A549 treated with ZK216348 at 1 μM for 4 hours (cell line): Measurements from ENCODE around the gene PLCE1. TPM values are rescaled to one million over a fixed set of nuclear protein-coding genes. Genes with fewer than 3 reads are reported as not detected.

Experiments used
- total RNA-seq: library from RNA; stranded (reverse); fragments of 200-300 nt; extraction: Qiagen RNA extraction; gene quantifications from 5 replicates; pipeline ENCODE4 v1.2.3, GENCODE V29; 2022; ENCODE audit warnings: low read depth

PLCE1 gene
- 4.9 to 7.8 TPM (median 6.8 TPM) in 5 replicates for total RNA-seq

DNA sequence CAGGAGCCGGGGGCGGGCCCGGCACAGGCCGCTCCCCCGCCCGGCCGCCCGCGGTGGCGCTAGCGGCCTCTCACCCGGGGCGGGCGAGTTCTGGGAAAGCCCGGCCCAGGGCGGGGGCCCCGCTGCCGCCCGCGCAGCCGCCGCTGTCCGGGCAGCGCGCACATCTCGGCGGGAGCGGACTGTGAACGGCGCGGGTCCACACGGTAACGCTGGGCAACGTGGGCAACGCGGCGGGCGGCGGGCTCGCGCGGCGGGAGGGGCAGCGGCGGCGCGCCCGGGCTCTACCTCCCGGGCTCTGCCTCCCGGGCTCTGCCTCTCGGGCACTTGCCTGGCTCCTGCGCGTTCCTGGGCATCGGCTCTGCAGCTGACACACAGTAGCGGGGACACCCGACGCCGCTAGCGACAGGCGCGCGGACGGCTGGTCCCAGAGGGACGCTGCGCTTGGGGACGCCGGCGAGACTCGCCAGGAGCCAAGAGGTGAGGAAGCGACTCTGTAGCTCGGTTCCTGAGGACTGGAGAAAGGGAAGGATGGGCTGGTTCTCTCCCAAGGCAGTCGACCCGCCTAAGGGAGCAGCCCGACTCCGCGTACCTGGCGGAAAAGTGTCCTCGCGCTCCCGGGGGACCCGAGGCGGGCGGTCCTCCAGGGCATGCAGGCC is at the start of gene PLCE1:
Gene PLCE1, plus strand, starts transcription at position 150 of the 656 bp plus-strand sequence. CDS start 37,116 bp downstream, outside the sequence.

Other genes with a start within 250 kb of the PLCE1 start
- gene LGI1, start 236.0 kb upstream of the PLCE1 start, total RNA-seq: not detected in 5 replicates
- 6.6 to 9.2 TPM (median 8.6 TPM) in 5 replicates for gene SLC35G1, start 100.0 kb upstream of the PLCE1 start, total RNA-seq